ENCODE results near the gene OR9A2. TPM values are rescaled to one million over a fixed set of nuclear protein-coding genes. Genes with fewer than 3 reads are reported as not detected.

Gene OR9A2
- total RNA-seq (2021) (not detected in 3 replicates), Bru-seq, nascent RNA (percentile 19 among the genes with signal in this experiment)
- long read RNA-seq, experiment 1, result 0 reads
- long read RNA-seq, experiment 2, result 0 reads
- long read RNA-seq, experiment 3, result 0 reads

DNA sequence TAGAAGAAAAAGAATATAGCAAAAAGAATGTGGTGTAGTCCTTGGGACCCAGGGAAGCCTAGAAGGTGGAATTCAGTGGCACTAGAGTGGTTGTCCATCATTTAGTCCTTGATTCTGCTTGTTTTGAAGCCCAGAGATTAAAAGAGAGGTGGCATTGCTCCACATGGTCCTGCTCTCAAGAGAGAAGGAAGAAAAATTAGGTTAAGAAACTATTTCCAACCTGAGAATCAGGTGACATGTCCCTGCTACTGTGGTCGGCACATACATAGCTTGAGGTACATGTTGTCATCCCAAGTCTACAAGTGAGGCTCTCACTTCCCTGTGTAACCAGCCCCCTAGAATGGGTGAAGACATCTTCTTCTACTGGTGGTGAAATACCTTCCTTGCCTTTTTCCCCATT lies at the start of gene OR9A2:
Gene OR9A2, minus strand, starts transcription at position 101 of the 400 bp plus-strand sequence. Its CDS starts 0 bp downstream, at position 101.
- no peaks in the 10 kb centered on the region for H3K27me3 Mint-ChIP-seq (ENCODE audit: low read depth)
- no peak within 1 kb of the TSS for H3K27ac Mint-ChIP-seq
- H3K4me3 Mint-ChIP-seq, result no peak within 1 kb of the TSS
- ChIA-PET CTCF (interaction anchor here (1.3 kb wide), 1 partner anchor 188 kb away, joined by 5 read pairs; no protein-coding TSS in a partner anchor), POLR2A (no interaction called here)
- H3K9me3 Mint-ChIP-seq, result peaks cover 4% of the 10 kb centered on the region; the same call in 1 of the 2 replicates
- TF ChIP-seq, protein P1, sequence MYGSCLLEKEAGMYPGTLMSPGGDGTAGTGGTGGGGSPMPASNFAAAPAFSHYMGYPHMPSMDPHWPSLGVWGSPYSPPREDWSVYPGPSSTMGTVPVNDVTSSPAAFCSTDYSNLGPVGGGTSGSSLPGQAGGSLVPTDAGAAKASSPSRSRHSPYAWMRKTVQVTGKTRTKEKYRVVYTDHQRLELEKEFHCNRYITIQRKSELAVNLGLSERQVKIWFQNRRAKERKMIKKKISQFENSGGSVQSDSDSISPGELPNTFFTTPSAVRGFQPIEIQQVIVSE (CRISPR knock-in tag; IDR thresholded peaks at IDR 0.05; ENCODE audit: borderline replicate concordance), result no peak
- TF ChIP-seq ZNF317 (CRISPR knock-in tag; IDR thresholded peaks at IDR 0.05; ENCODE audit: borderline replicate concordance, low read depth), result no peak
- no peak for TF ChIP-seq CBFB (CRISPR knock-in tag; IDR thresholded peaks at IDR 0.05; ENCODE audit: low read depth)
- TF ChIP-seq MAX (CRISPR knock-in tag; IDR thresholded peaks at IDR 0.05), result no peak
- no peak for ATAC-seq
- H3K4me1 Mint-ChIP-seq, result no peaks in the 10 kb centered on the region
- no peak for DNase-seq (ENCODE audit: low spot score)
- H3K36me3 Mint-ChIP-seq, result no peaks in the 10 kb centered on the region

DNA sequence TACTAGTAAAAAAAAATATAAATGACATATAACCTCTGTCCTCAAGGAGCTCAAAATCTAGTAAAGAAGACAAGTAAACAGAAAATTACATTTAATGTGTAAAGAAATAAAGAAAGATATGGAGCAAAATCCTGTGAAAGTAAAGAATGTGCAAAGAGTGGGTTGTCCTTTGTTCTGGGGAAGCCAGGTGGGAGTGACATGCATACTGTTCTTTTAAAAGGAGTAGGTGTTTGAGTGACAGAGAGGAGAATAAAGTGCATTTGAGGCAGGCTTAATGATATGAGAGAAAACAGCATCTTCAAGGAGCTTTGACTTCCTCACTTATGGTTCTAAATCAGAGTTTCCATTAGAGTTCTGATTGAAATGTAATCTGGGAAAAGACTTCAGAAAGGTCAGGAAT lies 47.2 kb upstream of the OR9A2 start:
- CTCF ChIA-PET, result interaction anchor here (1.0 kb wide), 1 partner anchor 141 kb away, joined by 3 read pairs; no protein-coding TSS in a partner anchor

More for the DNA sequence above, 47.2 kb upstream of the OR9A2 start:
- TF ChIP-seq ELF4 (CRISPR knock-in tag; IDR thresholded peaks at IDR 0.05; ENCODE audit: low read depth) (no peak), E2F5 (CRISPR knock-in tag; IDR thresholded peaks at IDR 0.05) (no peak), KAT7 (CRISPR knock-in tag; IDR thresholded peaks at IDR 0.05; ENCODE audit: borderline replicate concordance) (no peak), NFATC4 (CRISPR knock-in tag; IDR thresholded peaks at IDR 0.05) (no peak), RORB (CRISPR knock-in tag; IDR thresholded peaks at IDR 0.05) (no peak), ZNF416 (CRISPR knock-in tag; IDR thresholded peaks at IDR 0.05) (no peak), SMAD3 (CRISPR knock-in tag; IDR thresholded peaks at IDR 0.05; ENCODE audit: borderline replicate concordance) (no peak)
- TF ChIP-seq, protein P2, sequence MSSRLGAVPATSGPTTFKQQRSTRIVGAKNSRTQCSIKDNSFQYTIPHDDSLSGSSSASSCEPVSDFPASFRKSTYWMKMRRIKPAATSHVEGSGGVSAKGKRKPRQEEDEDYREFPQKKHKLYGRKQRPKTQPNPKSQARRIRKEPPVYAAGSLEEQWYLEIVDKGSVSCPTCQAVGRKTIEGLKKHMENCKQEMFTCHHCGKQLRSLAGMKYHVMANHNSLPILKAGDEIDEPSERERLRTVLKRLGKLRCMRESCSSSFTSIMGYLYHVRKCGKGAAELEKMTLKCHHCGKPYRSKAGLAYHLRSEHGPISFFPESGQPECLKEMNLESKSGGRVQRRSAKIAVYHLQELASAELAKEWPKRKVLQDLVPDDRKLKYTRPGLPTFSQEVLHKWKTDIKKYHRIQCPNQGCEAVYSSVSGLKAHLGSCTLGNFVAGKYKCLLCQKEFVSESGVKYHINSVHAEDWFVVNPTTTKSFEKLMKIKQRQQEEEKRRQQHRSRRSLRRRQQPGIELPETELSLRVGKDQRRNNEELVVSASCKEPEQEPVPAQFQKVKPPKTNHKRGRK (CRISPR knock-in tag; IDR thresholded peaks at IDR 0.05; ENCODE audit: borderline replicate concordance), result no peak
- TF ChIP-seq, protein P3, sequence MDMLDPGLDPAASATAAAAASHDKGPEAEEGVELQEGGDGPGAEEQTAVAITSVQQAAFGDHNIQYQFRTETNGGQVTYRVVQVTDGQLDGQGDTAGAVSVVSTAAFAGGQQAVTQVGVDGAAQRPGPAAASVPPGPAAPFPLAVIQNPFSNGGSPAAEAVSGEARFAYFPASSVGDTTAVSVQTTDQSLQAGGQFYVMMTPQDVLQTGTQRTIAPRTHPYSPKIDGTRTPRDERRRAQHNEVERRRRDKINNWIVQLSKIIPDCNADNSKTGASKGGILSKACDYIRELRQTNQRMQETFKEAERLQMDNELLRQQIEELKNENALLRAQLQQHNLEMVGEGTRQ (CRISPR knock-in tag; IDR thresholded peaks at IDR 0.05), result no peak
- TF ChIP-seq, protein P4, sequence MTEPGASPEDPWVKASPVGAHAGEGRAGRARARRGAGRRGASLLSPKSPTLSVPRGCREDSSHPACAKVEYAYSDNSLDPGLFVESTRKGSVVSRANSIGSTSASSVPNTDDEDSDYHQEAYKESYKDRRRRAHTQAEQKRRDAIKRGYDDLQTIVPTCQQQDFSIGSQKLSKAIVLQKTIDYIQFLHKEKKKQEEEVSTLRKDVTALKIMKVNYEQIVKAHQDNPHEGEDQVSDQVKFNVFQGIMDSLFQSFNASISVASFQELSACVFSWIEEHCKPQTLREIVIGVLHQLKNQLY (CRISPR knock-in tag; IDR thresholded peaks at IDR 0.05), result no peak
- TF ChIP-seq, protein P5, sequence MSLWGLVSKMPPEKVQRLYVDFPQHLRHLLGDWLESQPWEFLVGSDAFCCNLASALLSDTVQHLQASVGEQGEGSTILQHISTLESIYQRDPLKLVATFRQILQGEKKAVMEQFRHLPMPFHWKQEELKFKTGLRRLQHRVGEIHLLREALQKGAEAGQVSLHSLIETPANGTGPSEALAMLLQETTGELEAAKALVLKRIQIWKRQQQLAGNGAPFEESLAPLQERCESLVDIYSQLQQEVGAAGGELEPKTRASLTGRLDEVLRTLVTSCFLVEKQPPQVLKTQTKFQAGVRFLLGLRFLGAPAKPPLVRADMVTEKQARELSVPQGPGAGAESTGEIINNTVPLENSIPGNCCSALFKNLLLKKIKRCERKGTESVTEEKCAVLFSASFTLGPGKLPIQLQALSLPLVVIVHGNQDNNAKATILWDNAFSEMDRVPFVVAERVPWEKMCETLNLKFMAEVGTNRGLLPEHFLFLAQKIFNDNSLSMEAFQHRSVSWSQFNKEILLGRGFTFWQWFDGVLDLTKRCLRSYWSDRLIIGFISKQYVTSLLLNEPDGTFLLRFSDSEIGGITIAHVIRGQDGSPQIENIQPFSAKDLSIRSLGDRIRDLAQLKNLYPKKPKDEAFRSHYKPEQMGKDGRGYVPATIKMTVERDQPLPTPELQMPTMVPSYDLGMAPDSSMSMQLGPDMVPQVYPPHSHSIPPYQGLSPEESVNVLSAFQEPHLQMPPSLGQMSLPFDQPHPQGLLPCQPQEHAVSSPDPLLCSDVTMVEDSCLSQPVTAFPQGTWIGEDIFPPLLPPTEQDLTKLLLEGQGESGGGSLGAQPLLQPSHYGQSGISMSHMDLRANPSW (CRISPR knock-in tag; conservative IDR thresholded peaks at IDR 0.05; ENCODE audit: low read depth), result no peak
- no peak for DNase-seq (ENCODE audit: low spot score)
- H3K4me3 Mint-ChIP-seq, result no peak overlapping the region
- no peaks in the 10 kb centered on the region; the same call in 1 of the 2 replicates for H3K27me3 Mint-ChIP-seq (ENCODE audit: low read depth)
- H3K4me1 Mint-ChIP-seq, result peaks cover 28% of the 10 kb centered on the region
- no peak overlapping the region for H3K27ac Mint-ChIP-seq
- H3K9me3 Mint-ChIP-seq, result peaks cover 9% of the 10 kb centered on the region
- POLR2A ChIA-PET, result no interaction called here
- ATAC-seq, result no peak
- no peaks in the 10 kb centered on the region for H3K36me3 Mint-ChIP-seq
